ENCODE data around the gene TMEM250.

The TMEM250 gene

GRCh38 chr9:136157477-136158265 lies 39.0 kb upstream of the TMEM250 start:
- ChIA-PET CTCF (interaction anchor here (0.7 to 1.6 kb wide), 3 partner anchors 13 to 172 kb away, joined by 3 to 7 read pairs (median 4); no protein-coding TSS in a partner anchor), POLR2A (ENCODE audit: low non-redundant PET) (interaction anchor here (1.2 kb wide), 1 partner anchor 130 kb away, joined by 3 read pairs; no protein-coding TSS in a partner anchor)
- no peak for TF ChIP-seq CTCF (conservative IDR thresholded peaks at IDR 0.05; ENCODE audit: low read depth)
- no peak for DNase-seq (ENCODE audit: low spot score)
- H3K27ac ChIP-seq, result no peak overlapping the region

DNA sequence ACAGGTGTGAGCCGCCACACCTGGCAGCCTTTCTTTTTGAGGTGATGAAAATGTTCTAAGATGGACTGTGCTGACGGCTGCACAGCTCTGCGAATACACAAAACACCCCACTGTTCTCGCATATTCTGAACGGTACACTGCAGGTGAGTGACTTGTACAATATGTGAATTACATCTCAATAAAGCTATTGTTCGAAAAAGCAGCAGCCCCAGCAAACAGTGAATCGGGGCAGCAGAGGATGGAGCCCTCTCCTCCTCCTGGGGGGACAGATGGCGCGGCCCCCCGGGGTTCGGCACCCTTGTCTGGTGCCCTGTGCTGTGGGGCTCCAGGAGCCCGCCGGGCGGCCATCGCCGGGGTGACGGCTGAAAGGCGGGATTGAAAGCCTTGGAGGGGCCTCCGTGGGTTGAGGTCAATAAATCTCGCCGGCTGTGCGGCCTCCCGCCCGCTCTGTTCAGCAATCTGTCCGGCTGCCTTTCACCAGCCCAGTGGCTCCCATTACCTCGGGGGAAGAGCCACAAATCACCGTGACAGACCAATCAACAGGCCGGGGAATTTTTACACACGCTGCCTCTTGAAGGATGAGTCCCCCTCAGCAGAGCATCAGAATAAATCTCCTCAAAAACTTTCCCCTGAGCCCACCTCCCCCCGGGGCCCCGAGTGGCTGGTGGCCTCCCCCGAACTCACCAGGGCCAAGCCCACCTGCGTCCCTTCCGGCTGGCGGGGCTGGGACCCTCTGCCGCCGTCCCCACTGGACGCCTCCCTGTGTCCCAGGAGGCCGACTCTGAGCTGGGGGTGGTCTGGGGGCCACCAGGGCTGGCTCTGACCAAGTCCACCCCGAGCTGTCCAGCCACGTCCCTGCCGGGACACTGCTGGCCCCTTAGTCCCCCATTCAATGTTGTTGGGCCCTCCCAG lies 37.8 kb upstream of the TMEM250 start:
- TF ChIP-seq CTCF (conservative IDR thresholded peaks at IDR 0.05; ENCODE audit: low read depth), result no peak
- ChIA-PET CTCF (interaction anchor here (0.6 to 1.6 kb wide), 4 partner anchors 14 to 203 kb away, joined by 3 to 7 read pairs (median 4); no protein-coding TSS in a partner anchor), POLR2A (ENCODE audit: low non-redundant PET) (interaction anchor here (1.2 kb wide), 1 partner anchor 131 kb away, joined by 3 read pairs; no protein-coding TSS in a partner anchor)
- DNase-seq (ENCODE audit: low spot score), result no peak
- H3K27ac ChIP-seq, result no peak overlapping the region

- no peak for DNase-seq (ENCODE audit: low spot score)
- ChIA-PET CTCF (interaction anchor here (0.7 kb wide), 1 partner anchor 314 kb away, joined by 4 read pairs; no protein-coding TSS in a partner anchor), POLR2A (ENCODE audit: low non-redundant PET) (no interaction called here)
- no peak overlapping the region for H3K27ac ChIP-seq
- no peak for TF ChIP-seq CTCF (conservative IDR thresholded peaks at IDR 0.05; ENCODE audit: low read depth)
These were observed 36.9 kb upstream of the TMEM250 start for GRCh38 chr9:136155576-136155975.

- TF ChIP-seq CTCF (conservative IDR thresholded peaks at IDR 0.05; ENCODE audit: low read depth), result no peak
- CTCF ChIA-PET, result interaction anchor here (0.7 kb wide), 1 partner anchor 313 kb away, joined by 4 read pairs; no protein-coding TSS in a partner anchor
These were observed 36.3 kb upstream of the TMEM250 start for GRCh38 chr9:136154943-136155342.

DNA sequence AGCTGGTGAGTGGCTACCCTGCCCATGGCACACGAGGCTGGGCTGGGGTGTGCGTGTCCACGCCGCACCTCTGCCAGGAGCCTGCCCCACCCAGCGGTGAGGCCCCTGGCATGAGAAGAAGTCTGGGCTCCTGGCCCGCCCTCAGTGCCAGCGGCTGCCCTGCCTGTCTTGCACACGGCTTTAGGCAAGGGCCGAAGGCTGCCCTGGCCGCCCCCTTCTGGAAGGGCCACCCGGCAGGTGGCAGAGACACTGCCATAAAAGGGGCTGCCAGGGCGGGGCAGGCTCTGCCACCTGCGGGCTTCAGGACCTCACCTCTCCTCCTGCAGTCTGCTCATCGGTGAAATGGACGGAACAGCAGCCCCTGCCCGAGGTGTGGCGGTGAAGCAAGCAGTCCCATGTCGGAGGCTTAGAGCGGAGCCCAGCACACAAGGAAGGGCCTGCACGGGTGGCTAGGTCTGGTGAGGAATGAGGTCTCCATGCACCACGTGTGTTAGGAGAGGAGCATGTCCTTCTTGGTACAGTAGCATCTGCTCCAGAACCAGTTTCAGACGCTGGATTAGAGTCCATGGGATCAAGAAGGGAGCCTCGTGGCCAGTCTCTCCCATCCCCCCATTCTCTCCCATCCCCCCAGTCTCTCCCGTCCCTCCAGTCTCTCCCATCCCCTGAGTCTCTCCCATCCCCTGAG lies 34.8 kb upstream of the TMEM250 start:
- POLR2A ChIA-PET (ENCODE audit: low non-redundant PET), result no interaction called here
- DNase-seq (ENCODE audit: low spot score), result no peak
- H3K27ac ChIP-seq, result no peak overlapping the region
- no peak for TF ChIP-seq CTCF (conservative IDR thresholded peaks at IDR 0.05; ENCODE audit: low read depth)
- CTCF ChIA-PET, result no interaction called here

More at GRCh38 chr9:136154943-136155342, 36.3 kb upstream of the TMEM250 start:
- POLR2A ChIA-PET (ENCODE audit: low non-redundant PET), result no interaction called here
- no peak overlapping the region for H3K27ac ChIP-seq
- no peak for DNase-seq (ENCODE audit: low spot score)
